Measurements from ENCODE around the gene MKI67. TPM values are rescaled to one million over a fixed set of nuclear protein-coding genes. Genes with fewer than 3 reads are reported as not detected.
A peak's percentile ranks its signal among the peaks of the same experiment; 100 is the strongest.

The MKI67 gene
- total and polyA plus RNA-seq, 2 of the 13 experiments (the other 11 are each of a cell fraction or from before 2014, with no cell fraction given): 6.7 to 22.9 TPM

GRCh38 chr10:128137877-128138276 lies 11.7 kb upstream of the MKI67 start:
- WGBS (ENCODE audit: low lambda C conversion rate): 0% methylated on average over 1 of the region's 1 CpG
- POLR2A ChIA-PET: no interaction called here
- TF ChIP-seq ZNF772 (CRISPR knock-in tag; IDR thresholded peaks at IDR 0.05) (no peak), ZNF878 (CRISPR knock-in tag; IDR thresholded peaks at IDR 0.05) (no peak), DNMT1 (CRISPR knock-in tag; IDR thresholded peaks at IDR 0.05) (no peak), MEIS1 (CRISPR knock-in tag; IDR thresholded peaks at IDR 0.05; ENCODE audit: borderline replicate concordance) (no peak), MYPOP (CRISPR knock-in tag; IDR thresholded peaks at IDR 0.05) (no peak), ZBTB1 (CRISPR knock-in tag; IDR thresholded peaks at IDR 0.05; ENCODE audit: borderline replicate concordance) (no peak), ZNF543 (CRISPR knock-in tag; IDR thresholded peaks at IDR 0.05) (no peak), NFE2L2 (IDR thresholded peaks at IDR 0.05; ENCODE audit: low read length) (no peak)
- DNase-seq (ENCODE audit: low spot score) (no peak), FAIRE-seq (no peak), ATAC-seq (peak; percentile 43; the same call in 2 of the 3 replicates)
- no peak overlapping the region for H3K9ac ChIP-seq (ENCODE audit: insufficient read depth, low read depth, low read length)
- BruUV-seq (replicated peaks): no TSS peak
- no peaks in the 10 kb centered on the region for H3K9me3 ChIP-seq (ENCODE audit: low read length)
- no peak overlapping the region for H3K4me3 ChIP-seq (replicated peaks in 1 of 3; ENCODE audit: insufficient read depth in 1 of 3, low read depth in 2 of 3, low read length in 3 of 3)
- no peaks in the 10 kb centered on the region for H4K20me1 ChIP-seq (ENCODE audit: insufficient read depth, low read length)
- peaks cover 13% of the 10 kb centered on the region; the same call in 1 of the 2 replicates for H3K4me1 ChIP-seq (ENCODE audit: insufficient read depth, low read length)
- no peak overlapping the region for H3K4me2 ChIP-seq (ENCODE audit: low read depth, low read length)
- in situ Hi-C loops (cut with HindIII; ENCODE audit: extremely low pct_ligation_motif_present, low pct_unique_long_range_greater_than_20kb): no loop called here
- H3K36me3 ChIP-seq (replicated peaks in 1 of 2; ENCODE audit: control insufficient read depth in 1 of 2, insufficient read depth in 2 of 2, low read length in 2 of 2): no peaks in the 10 kb centered on the region
- H3K27me3 ChIP-seq (ENCODE audit: control insufficient read depth in 1 of 2, insufficient read depth in 2 of 2, low read length in 2 of 2): no peaks in the 10 kb centered on the region; a peak in 1 of 5 replicates
- no peaks in the 10 kb centered on the region for H3K79me2 ChIP-seq (ENCODE audit: insufficient read depth, low read length)
- CTCF ChIA-PET (ENCODE audit: low intra/inter-chr PET ratio, low total read pairs): no interaction called here
- H2AFZ ChIP-seq (ENCODE audit: low read length): no peak overlapping the region
- no peak overlapping the region for H3K27ac ChIP-seq (ENCODE audit: extremely low read length, insufficient read depth, low read length)
- intact Hi-C loops (cut with micrococcal nuclease; ENCODE audit: unreplicated experiment): no loop called here

GRCh38 chr10:128130051-128130450 lies 3.8 kb upstream of the MKI67 start:
- peaks cover 9% of the 10 kb centered on the region for H3K79me2 ChIP-seq (ENCODE audit: insufficient read depth, low read length)
- no peak overlapping the region for H3K9ac ChIP-seq (ENCODE audit: insufficient read depth, low read depth, low read length)
- H3K9me3 ChIP-seq (ENCODE audit: low read length): no peaks in the 10 kb centered on the region
- CTCF ChIA-PET (ENCODE audit: low intra/inter-chr PET ratio, low total read pairs): no interaction called here
- POLR2A ChIA-PET: no interaction called here
- ATAC-seq (no peak), DNase-seq (ENCODE audit: low spot score) (peak; percentile 24), FAIRE-seq (no peak)
- peaks cover 8% of the 10 kb centered on the region for H3K4me1 ChIP-seq (ENCODE audit: insufficient read depth, low read length)
- H2AFZ ChIP-seq (ENCODE audit: low read length): no peak overlapping the region
- H3K4me2 ChIP-seq (ENCODE audit: low read depth, low read length): no peak overlapping the region
- H3K36me3 ChIP-seq (replicated peaks in 1 of 2; ENCODE audit: control insufficient read depth in 1 of 2, insufficient read depth in 2 of 2, low read length in 2 of 2): no peaks in the 10 kb centered on the region
- H3K27me3 ChIP-seq (ENCODE audit: control insufficient read depth in 1 of 2, insufficient read depth in 2 of 2, low read length in 2 of 2): no peaks in the 10 kb centered on the region; a peak in 1 of 5 replicates
- in situ Hi-C loops (cut with HindIII; ENCODE audit: extremely low pct_ligation_motif_present, low pct_unique_long_range_greater_than_20kb): no loop called here
- TF ChIP-seq ZNF879 (CRISPR knock-in tag; IDR thresholded peaks at IDR 0.05): no peak
- 0 out of 2 replicates have a peak, but pooled peaks have one; percentile 20 for TF ChIP-seq CREB1 (IDR thresholded peaks at IDR 0.05)
- no peak for TF ChIP-seq CREB1 (CRISPR knock-in tag; IDR thresholded peaks at IDR 0.05)
- TF ChIP-seq MEIS1 (CRISPR knock-in tag; IDR thresholded peaks at IDR 0.05; ENCODE audit: borderline replicate concordance): no peak
- TF ChIP-seq MBD4 (IDR thresholded peaks at IDR 0.05; ENCODE audit: borderline replicate concordance, low read length): no peak
- no peak for TF ChIP-seq PPARG (CRISPR knock-in tag; conservative IDR thresholded peaks at IDR 0.05)
- TF ChIP-seq ZBTB26 (CRISPR knock-in tag; IDR thresholded peaks at IDR 0.05; ENCODE audit: borderline replicate concordance): no peak
- no peak for TF ChIP-seq ZNF614 (CRISPR knock-in tag; IDR thresholded peaks at IDR 0.05; ENCODE audit: borderline replicate concordance)
- no peak for TF ChIP-seq DDIT3 (CRISPR knock-in tag; IDR thresholded peaks at IDR 0.05)
- H3K4me3 ChIP-seq (replicated peaks in 1 of 3; ENCODE audit: insufficient read depth in 1 of 3, low read depth in 2 of 3, low read length in 3 of 3): no peak overlapping the region
- WGBS (ENCODE audit: low lambda C conversion rate): 12% methylated on average over 1 of the region's 1 CpG
- H3K27ac ChIP-seq (ENCODE audit: extremely low read length, insufficient read depth, low read length): no peak overlapping the region
- intact Hi-C loops (cut with micrococcal nuclease; ENCODE audit: unreplicated experiment): no loop called here
- BruUV-seq (replicated peaks): no TSS peak
- H4K20me1 ChIP-seq (ENCODE audit: insufficient read depth, low read length): no peaks in the 10 kb centered on the region
